GM12891 (cell line): Measurements from ENCODE around the gene GSC2.

Experiments
- DNase-seq: peaks from one replicate; pipeline ENCODE4 v3.0.0; 2011; ENCODE audit warnings: low spot score; ENCODE audit not compliant: insufficient read length
- FAIRE-seq: peaks from 2 replicates; lab custom pipeline; 2011; peaks lifted over from hg19 to GRCh38; lab: Jason Lieb, UNC
- PAX5 ChIP-seq: IDR thresholded peaks from 2 replicates; pipeline ENCODE4 v1.6.1; 2011; ENCODE audit warnings: low read length, moderate library complexity, mild to moderate bottlenecking; ENCODE audit not compliant: insufficient read depth, severe bottlenecking
- POLR2A ChIP-seq: IDR thresholded peaks from 2 replicates; pipeline ENCODE4 v1.6.1; 2011; ENCODE audit warnings: low read depth, low read length, control low read depth
- POLR2AphosphoS5 ChIP-seq: IDR thresholded peaks from 2 replicates; pipeline ENCODE4 v1.6.1; 2011; ENCODE audit warnings: low read depth, low read length, control low read depth
- POU2F2 ChIP-seq: IDR thresholded peaks from 2 replicates; pipeline ENCODE4 v1.6.1; 2011; ENCODE audit warnings: low read depth, mild to moderate bottlenecking, control low read depth, low read length, moderate library complexity
- SPI1 ChIP-seq: IDR thresholded peaks from 2 replicates; pipeline ENCODE4 v1.6.1; 2011; ENCODE audit warnings: low read depth, low read length, control low read depth
- TAF1 ChIP-seq: IDR thresholded peaks from 2 replicates; pipeline ENCODE4 v1.6.1; 2011; ENCODE audit warnings: low read depth, low read length, control low read depth

Gene GSC2

GRCh38 chr22:19119949-19120348 is 30.1 kb downstream of the GSC2 start:
- FAIRE-seq (no peak), DNase-seq (no peak)
- no peak for TF ChIP-seq PAX5
- TF ChIP-seq POLR2AphosphoS5: no peak
- no peak for TF ChIP-seq POLR2A
- no peak for TF ChIP-seq SPI1
- TF ChIP-seq TAF1: no peak
- TF ChIP-seq POU2F2: no peak; the same call in 1 of the 2 replicates

- FAIRE-seq (peak; percentile 94), DNase-seq (peak; percentile 66)
- TF ChIP-seq POLR2A: no peak
- peak; percentile 90 for TF ChIP-seq PAX5
Measured at GRCh38 chr22:19118329-19118880, 31.7 kb downstream of the GSC2 start.

GRCh38 chr22:19117111-19117512 is 33.0 kb downstream of the GSC2 start:
- TF ChIP-seq TAF1 (no peak), POU2F2 (no peak), PAX5 (no peak)
- DNase-seq: no peak
- FAIRE-seq: no peak

- FAIRE-seq (no peak), DNase-seq (no peak)
- TF ChIP-seq TAF1 (no peak), SPI1 (no peak), POLR2AphosphoS5 (no peak), PAX5 (no peak), POLR2A (no peak), POU2F2 (no peak)
Measured at GRCh38 chr22:19115628-19116027, 34.5 kb downstream of the GSC2 start.

GRCh38 chr22:19114984-19115552 is 35.0 kb downstream of the GSC2 start:
- FAIRE-seq (no peak), DNase-seq (no peak)
- no peak for TF ChIP-seq POLR2AphosphoS5
- TF ChIP-seq POU2F2: no peak
- no peak for TF ChIP-seq SPI1
- no peak for TF ChIP-seq POLR2A
- no peak for TF ChIP-seq TAF1
- TF ChIP-seq PAX5: no peak

- TF ChIP-seq POLR2A: no peak
- no peak for TF ChIP-seq SPI1
- TF ChIP-seq PAX5: no peak
- no peak for TF ChIP-seq TAF1
- no peak for TF ChIP-seq POU2F2
- TF ChIP-seq POLR2AphosphoS5: no peak
- FAIRE-seq (no peak), DNase-seq (no peak)
Measured at GRCh38 chr22:19113429-19113828, 36.7 kb downstream of the GSC2 start.

GRCh38 chr22:19111584-19111983 is 38.5 kb downstream of the GSC2 start:
- TF ChIP-seq POLR2A: no peak
- no peak for TF ChIP-seq POU2F2
- no peak for TF ChIP-seq SPI1
- no peak for TF ChIP-seq PAX5
- no peak for TF ChIP-seq TAF1
- no peak for TF ChIP-seq POLR2AphosphoS5
- DNase-seq: no peak
- no peak for FAIRE-seq

GRCh38 chr22:19111140-19111539 is 39.0 kb downstream of the GSC2 start:
- DNase-seq (no peak), FAIRE-seq (no peak)
- TF ChIP-seq POLR2A: no peak
- TF ChIP-seq POU2F2: no peak
- TF ChIP-seq TAF1: no peak
- TF ChIP-seq SPI1: no peak
- no peak for TF ChIP-seq PAX5
- no peak for TF ChIP-seq POLR2AphosphoS5

GRCh38 chr22:19110646-19111045 is 39.4 kb downstream of the GSC2 start:
- TF ChIP-seq SPI1: no peak
- no peak for TF ChIP-seq TAF1
- no peak for TF ChIP-seq POLR2AphosphoS5
- TF ChIP-seq PAX5: no peak
- no peak for TF ChIP-seq POLR2A
- no peak for TF ChIP-seq POU2F2
- FAIRE-seq (no peak), DNase-seq (no peak)

GRCh38 chr22:19110064-19110458 is 40.0 kb downstream of the GSC2 start:
- DNase-seq: no peak
- FAIRE-seq: no peak
- TF ChIP-seq PAX5 (no peak), POU2F2 (no peak), TAF1 (no peak), POLR2A (no peak)

- FAIRE-seq (peak; percentile 87), DNase-seq (no peak)
- TF ChIP-seq TAF1: no peak
- TF ChIP-seq PAX5: no peak
- no peak for TF ChIP-seq POLR2AphosphoS5
- peak; percentile 80 for TF ChIP-seq SPI1
- no peak for TF ChIP-seq POU2F2
- TF ChIP-seq POLR2A: no peak
Measured at GRCh38 chr22:19109198-19110063, 40.7 kb downstream of the GSC2 start.
